ENCODE measurements around the gene MARCHF3. TPM values are rescaled to one million over a fixed set of nuclear protein-coding genes. Genes with fewer than 3 reads are reported as not detected.

Gene MARCHF3
- total RNA-seq, 2 experiments from 2014 or later, result 5.7 to 8.1 TPM

DNA sequence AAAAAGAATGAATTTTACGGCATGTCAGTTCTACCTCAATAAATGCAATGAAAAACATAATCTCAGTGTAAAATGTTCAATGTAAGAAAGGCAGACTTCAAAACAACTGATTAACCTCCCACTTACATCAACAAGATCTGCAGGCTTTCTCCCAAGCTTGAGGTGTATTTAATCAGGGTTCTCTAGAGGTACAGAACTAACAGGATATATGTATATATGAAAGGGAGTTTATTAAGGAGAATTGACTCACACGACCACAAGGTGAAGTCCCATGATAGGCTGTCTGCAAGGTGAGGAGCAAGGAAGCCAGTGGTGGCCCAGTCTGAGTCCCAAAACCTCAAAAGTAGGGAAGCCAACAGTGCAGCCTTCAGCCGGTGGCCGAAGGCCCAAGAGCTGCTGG is 35.9 kb downstream of the MARCHF3 start:
- Mint-ChIP-seq H3K4me1 (peaks cover 25% of the 10 kb centered on the region), H3K27ac (no peak overlapping the region), H3K9me3 (peaks cover 5% of the 10 kb centered on the region), H3K4me3 (no peak overlapping the region), H3K27me3 (no peaks in the 10 kb centered on the region), H3K36me3 (peaks cover 8% of the 10 kb centered on the region)
- DNase-seq, result no peak

DNA sequence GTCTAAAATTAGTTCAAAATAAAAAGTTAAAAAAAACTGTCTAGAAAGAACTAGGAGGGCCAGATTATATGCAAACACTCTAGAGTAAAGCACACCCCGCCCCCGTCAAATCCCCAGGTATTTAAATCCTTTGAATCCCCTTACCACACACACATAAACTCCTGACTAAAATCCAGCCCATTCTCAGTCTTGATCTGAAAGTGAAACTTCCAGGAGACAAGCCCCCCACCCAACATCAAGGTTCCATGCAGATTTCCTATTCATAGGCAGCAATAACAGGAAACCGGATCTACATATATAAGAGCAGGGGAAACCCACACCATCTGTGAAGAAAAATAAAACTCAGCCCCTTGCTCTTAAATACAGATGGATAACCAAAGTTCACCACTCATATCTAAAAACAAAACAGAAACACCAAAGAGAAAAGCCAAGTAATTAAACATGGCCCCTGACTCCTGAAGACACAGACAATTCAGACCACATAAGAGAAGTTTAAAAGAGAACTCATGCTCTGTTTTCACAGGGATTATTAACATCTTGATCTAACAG is 42.3 kb downstream of the MARCHF3 start:
- Mint-ChIP-seq H3K27me3 (no peaks in the 10 kb centered on the region), H3K4me1 (peaks cover 37% of the 10 kb centered on the region), H3K36me3 (peaks cover 10% of the 10 kb centered on the region), H3K27ac (peak overlapping the region; percentile 93), H3K4me3 (peak overlapping the region; percentile 51), H3K9me3 (peaks cover 9% of the 10 kb centered on the region)
- DNase-seq, result peak; percentile 36

DNA sequence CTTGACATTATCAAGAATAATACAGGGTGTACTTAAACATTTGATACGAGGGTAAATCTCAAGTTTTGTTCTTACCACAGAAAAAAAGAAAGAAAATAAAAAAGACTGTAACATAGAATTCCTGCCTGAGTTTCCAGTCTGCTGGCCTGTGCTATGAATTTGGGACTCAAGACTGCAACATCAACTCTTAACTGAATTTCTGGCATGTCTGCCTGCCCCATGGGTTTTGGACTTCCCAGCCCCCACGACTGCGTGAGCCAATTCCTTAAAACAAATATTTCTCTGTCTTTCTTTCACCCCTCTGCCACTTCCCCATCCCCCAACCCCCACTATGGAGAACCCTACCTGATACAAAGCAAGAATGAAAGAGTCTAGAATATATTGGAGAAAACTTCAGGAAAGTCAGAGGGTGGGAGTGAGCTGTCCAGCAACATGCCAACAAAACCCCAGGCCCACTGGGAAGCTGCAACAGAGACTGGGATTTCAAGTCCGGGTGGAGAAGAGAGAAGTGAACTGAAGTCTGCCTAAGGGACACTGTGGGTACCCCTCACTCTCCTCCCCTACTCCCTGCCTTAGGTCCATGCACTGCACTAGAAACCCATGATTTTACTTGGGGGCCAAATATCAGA is 43.0 kb downstream of the MARCHF3 start:
- DNase-seq, result no peak
- peak overlapping the region; percentile 93 for H3K27ac Mint-ChIP-seq
- peaks cover 9% of the 10 kb centered on the region for H3K9me3 Mint-ChIP-seq
- peaks cover 41% of the 10 kb centered on the region for H3K4me1 Mint-ChIP-seq
- H3K36me3 Mint-ChIP-seq, result peaks cover 7% of the 10 kb centered on the region
- H3K4me3 Mint-ChIP-seq, result peak overlapping the region; percentile 51
- no peaks in the 10 kb centered on the region for H3K27me3 Mint-ChIP-seq

DNA sequence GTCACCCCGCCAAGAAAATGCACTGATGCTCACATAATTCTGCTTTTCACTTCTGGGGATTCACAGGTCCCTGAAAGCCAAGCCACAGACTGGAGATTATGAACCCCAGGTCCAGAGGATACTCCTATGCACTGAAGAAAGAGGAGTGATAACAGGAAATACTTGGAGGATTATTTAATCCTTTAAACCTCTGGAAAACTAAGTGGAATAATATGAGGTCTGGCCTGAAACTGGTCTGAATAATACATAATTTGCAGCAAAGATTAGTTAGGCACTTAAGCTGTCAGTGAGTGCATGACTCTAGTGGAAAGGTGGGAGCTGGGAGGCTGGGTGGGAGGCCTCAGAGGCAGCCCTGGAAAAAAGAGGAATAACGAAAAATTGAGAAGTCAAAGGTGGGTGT is 45.7 kb downstream of the MARCHF3 start:
- Mint-ChIP-seq H3K36me3 (peaks cover 2% of the 10 kb centered on the region), H3K27ac (no peak overlapping the region), H3K4me3 (no peak overlapping the region), H3K4me1 (peaks cover 47% of the 10 kb centered on the region), H3K9me3 (peaks cover 5% of the 10 kb centered on the region), H3K27me3 (no peaks in the 10 kb centered on the region)
- no peak for DNase-seq

DNA sequence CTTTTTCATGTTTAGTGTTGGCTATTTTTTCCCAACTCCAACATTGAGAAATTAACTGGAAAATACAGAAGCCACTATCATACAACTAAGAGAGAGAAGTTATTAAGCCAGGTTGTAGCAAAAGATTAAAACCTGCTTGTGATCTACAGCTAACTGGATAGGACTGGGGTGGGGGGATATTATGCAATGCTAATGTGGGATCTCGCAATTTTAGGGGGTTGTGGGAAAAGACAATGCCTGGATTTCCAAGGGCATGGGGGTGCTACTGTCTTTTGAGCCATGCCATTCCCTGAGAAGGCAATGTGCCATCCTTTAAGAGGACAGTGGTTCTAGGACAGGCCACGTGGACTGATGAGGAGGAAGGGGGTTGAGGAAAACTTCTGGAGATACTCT is 46.5 kb downstream of the MARCHF3 start:
- Mint-ChIP-seq H3K27me3 (no peaks in the 10 kb centered on the region), H3K4me1 (peaks cover 42% of the 10 kb centered on the region), H3K36me3 (no peaks in the 10 kb centered on the region), H3K9me3 (peaks cover 3% of the 10 kb centered on the region), H3K4me3 (no peak overlapping the region), H3K27ac (no peak overlapping the region)
- no peak for DNase-seq

DNA sequence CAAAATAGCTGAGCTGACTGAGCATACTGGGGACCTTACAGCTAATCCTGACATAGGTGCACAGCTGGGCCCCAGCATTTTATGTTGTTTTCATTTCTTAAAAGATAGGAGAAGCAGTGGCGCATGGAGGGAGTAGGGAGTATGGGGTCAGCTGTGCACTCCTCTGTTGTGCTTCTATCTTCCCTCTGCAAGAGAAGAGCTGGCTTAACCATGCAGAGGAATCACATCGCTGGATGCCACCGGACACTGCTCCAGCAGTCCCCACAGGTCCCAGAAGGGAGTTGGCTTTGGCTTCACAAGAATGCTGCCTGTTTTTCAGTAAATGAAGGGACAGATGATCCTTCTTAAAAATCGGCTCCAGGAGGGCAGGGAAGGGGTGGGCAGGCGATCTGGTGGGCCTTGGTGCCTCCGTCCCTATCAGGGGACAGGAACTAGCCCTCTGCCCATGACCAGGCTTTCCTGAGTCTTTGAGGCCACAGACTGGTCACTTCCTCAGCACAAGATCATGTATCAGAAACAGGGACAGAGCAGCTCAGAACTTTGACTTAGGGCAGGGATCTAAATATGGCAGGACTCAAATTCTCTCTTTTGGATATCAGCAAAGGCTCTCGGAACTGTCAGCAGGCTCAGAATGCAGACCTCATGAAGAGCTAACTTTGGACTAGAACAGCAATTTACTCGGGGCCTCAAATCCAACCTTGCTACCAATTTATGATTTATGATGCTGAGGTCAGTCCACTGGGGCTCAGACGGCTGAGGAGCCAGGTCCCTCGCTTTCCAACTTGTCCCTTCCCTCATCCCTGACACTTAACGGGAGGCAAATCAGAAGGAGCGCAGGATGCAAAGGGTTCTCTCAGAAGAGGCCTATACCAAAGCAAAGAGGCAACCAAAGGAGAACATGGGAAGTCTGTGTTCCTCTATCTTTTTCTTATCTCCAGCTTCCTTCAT is 47.2 kb downstream of the MARCHF3 start:
- no peaks in the 10 kb centered on the region for H3K36me3 Mint-ChIP-seq
- DNase-seq, result no peak
- H3K27ac Mint-ChIP-seq, result no peak overlapping the region
- no peaks in the 10 kb centered on the region for H3K27me3 Mint-ChIP-seq
- H3K4me3 Mint-ChIP-seq, result no peak overlapping the region
- H3K4me1 Mint-ChIP-seq, result peaks cover 37% of the 10 kb centered on the region
- no peaks in the 10 kb centered on the region for H3K9me3 Mint-ChIP-seq

DNA sequence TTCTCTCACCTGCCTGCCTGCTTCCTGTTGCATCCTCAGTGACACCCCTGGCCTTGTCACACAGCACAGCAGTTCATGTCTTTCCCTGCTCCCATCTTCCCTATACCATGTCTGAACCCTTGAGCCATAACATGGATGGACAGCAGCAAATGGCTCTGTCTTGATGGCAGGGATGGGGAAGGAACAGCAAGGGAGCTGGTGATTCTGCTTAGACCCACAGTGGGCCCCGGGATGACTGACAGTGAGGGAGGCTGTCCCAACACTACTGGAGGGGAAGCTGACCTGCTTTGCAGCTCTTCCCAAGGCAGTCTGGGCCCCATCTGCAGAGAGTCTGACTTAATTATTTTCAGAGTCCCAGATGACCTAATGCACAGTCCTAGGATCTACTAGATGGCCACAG is 48.2 kb downstream of the MARCHF3 start:
- Mint-ChIP-seq H3K36me3 (no peaks in the 10 kb centered on the region), H3K4me1 (peaks cover 27% of the 10 kb centered on the region), H3K27me3 (no peaks in the 10 kb centered on the region), H3K9me3 (no peaks in the 10 kb centered on the region), H3K27ac (no peak overlapping the region), H3K4me3 (no peak overlapping the region)
- DNase-seq, result no peak

DNA sequence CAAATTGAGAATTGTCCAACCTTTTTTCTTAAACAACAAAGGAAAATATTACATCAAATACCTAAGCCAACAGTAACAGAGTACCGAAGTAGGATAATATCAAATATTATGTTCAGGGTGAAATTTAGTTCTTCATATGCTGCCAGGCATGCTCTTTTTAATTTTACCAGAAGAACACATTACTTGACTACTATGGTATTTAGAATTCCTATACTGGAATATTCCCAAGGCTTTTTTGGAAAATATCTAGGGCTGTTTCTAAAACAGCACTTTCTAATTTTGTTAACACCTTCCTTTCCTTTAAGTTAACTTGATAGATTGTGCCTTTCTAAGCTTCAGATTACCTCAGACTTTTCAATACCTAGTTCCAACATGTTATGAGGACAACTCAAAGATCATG is 48.7 kb downstream of the MARCHF3 start:
- Mint-ChIP-seq H3K4me3 (no peak overlapping the region), H3K4me1 (peaks cover 25% of the 10 kb centered on the region), H3K27ac (no peak overlapping the region), H3K36me3 (no peaks in the 10 kb centered on the region), H3K9me3 (no peaks in the 10 kb centered on the region), H3K27me3 (no peaks in the 10 kb centered on the region)
- no peak for DNase-seq

DNA sequence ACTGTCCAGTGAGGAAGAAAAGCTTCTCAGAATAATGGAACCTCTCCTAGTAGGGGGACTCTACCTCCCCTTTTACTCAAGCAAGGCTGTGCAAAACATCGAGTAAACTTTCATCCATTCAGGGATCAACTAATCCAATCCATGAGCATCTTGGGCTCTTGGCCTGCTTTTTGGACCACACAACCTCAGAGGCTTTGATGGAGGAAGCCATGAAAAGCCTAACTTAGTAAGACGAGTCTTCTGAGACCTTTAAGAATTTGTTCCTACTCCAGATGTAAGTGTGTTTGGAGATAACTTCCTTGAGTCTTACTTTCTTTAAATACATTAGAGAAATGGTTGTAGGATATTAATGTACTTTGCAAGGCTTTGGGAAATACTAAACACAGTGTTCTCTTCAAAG is 49.1 kb downstream of the MARCHF3 start:
- Mint-ChIP-seq H3K27me3 (no peaks in the 10 kb centered on the region), H3K27ac (no peak overlapping the region), H3K4me3 (no peak overlapping the region), H3K4me1 (peaks cover 23% of the 10 kb centered on the region), H3K36me3 (no peaks in the 10 kb centered on the region), H3K9me3 (no peaks in the 10 kb centered on the region)
- no peak for DNase-seq

DNA sequence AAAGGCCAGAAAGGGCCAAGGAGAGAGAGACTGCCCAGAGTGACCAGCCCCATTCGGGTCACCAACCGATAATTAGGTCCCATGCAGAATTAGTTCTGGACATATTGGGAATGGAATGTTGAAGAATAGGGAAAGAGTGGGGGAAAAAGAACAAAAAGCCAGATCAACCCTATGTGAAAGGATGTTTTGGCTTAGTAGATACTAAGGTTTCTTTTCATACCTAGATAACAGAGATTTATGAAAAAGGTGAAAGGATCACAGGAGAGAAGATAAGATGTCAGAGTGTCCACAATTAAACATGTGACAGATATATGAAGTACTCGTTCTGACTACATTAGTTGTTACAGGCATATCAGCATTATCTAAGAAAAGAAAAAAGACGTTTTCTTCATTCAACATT is 52.1 kb downstream of the MARCHF3 start:
- Mint-ChIP-seq H3K27me3 (no peaks in the 10 kb centered on the region), H3K36me3 (no peaks in the 10 kb centered on the region), H3K4me1 (peaks cover 20% of the 10 kb centered on the region), H3K27ac (no peak overlapping the region), H3K4me3 (no peak overlapping the region), H3K9me3 (no peaks in the 10 kb centered on the region)
- DNase-seq, result no peak

DNA sequence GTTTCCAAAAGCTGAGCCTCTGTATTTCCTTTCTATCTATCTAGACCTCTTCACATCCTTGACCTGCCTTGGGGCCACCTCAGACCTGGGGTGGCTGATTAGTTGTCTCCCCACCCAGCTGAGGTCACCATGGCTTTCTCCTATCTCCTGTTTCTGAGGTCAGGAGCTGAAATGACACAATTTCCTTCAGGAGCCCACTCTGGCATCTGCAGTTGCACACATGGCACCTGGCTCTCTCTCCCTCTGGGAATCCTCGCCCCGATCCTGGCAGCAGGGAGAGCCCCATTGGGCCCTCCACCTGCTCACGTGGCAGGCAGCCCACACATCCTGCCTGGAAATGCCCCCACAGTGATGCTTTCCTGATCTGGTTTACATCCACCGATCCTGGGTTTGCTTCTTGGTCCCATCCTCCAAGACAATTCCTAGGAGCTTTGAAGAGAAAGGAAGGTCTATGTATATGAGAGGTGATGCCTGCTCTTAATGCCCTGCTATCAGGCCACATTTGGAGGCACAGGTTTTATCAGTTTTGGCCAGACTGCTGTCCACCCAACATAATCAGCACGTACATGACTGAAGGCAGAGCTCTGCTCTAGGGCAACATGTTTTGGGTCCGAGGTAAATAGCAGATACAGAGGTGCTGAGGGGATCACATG is 53.7 kb downstream of the MARCHF3 start:
- Mint-ChIP-seq H3K27me3 (no peaks in the 10 kb centered on the region), H3K9me3 (no peaks in the 10 kb centered on the region), H3K4me3 (no peak overlapping the region), H3K36me3 (no peaks in the 10 kb centered on the region), H3K4me1 (peaks cover 26% of the 10 kb centered on the region), H3K27ac (no peak overlapping the region)
- DNase-seq, result no peak

DNA sequence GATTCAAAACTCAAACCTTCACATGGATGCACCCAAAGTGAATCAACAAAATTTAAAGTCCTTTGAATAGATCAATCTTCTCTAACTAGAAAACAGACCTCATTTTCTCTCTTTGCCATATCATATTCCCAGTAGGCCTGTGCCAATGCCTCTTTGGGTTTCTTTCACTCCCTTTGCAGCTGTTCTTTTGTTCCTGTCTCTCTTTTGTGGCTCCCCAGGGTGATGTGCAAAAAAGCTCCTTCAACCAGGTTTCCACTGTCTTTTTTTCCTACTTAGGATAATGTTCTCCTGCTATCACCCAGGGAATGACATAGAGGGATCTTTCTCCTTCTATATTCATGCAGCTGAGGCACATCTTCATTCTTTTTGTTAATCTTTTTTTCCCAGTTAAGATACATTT is 54.6 kb downstream of the MARCHF3 start:
- Mint-ChIP-seq H3K9me3 (no peaks in the 10 kb centered on the region), H3K27ac (no peak overlapping the region), H3K4me1 (peaks cover 31% of the 10 kb centered on the region), H3K36me3 (peaks cover 1% of the 10 kb centered on the region), H3K27me3 (no peaks in the 10 kb centered on the region), H3K4me3 (no peak overlapping the region)
- no peak for DNase-seq

DNA sequence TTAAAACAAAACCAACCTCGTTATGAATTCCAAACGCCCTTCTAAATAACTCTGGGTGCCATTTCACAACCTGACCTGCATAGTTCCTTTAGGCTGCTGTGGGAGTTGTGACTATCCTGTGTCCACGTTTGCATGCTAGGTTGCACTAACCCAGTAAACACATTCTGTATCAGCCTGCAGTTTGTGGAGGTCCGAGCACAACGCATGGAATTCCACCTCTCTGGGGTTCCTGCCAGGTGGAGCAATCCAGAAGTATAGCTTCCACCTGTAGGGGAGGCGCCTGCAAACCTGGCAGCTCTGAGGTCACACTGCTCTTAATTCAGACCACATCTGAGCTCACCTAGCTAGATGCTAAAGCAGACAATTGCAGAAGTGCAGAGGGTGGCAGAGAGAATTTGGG is 57.2 kb downstream of the MARCHF3 start:
- Mint-ChIP-seq H3K27ac (peak overlapping the region; percentile 93), H3K27me3 (no peaks in the 10 kb centered on the region), H3K4me3 (no peak overlapping the region), H3K36me3 (peaks cover 2% of the 10 kb centered on the region), H3K9me3 (no peaks in the 10 kb centered on the region), H3K4me1 (peaks cover 35% of the 10 kb centered on the region)
- no peak for DNase-seq

DNA sequence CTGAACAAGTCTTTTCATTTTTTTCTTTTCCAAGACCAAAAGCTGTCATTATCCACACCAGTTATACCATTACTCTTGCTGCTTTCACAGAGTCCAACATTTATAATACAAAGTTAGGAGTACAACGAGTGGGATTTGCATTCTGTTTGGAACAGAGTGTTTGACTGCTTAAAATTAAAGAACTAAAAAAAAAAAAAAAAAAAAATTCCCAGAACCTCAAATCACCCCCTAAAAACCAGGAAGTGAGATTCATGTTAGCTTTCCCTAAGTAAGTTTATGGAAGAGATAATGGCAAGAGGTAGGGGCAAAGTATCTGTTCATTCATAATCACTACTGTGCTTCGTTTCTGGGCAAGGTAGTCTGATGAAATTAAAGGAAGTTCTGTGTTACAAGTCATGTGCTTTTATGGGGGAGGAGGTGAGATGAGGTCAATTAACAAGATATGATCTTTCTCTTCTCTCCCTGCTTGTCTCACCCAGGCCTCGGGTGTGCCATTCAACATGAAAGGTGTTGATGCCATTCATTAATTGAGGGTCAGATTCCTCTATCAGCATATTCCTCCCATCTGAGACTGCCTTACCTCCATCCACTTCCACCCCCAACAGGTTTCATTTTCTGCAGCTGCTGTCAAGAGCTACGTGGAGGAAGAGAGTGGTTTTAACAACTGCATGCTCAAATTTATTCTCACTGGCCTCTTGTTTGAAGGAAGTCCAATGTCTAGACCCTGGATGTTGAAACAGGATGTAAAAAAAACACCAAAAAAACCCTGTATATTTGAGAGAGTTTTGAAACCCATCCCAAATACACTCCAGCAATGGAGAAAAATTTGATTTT is 58.1 kb downstream of the MARCHF3 start:
- Mint-ChIP-seq H3K36me3 (peaks cover 4% of the 10 kb centered on the region), H3K27me3 (no peaks in the 10 kb centered on the region), H3K27ac (peak overlapping the region; percentile 93), H3K4me1 (peaks cover 35% of the 10 kb centered on the region), H3K9me3 (no peaks in the 10 kb centered on the region), H3K4me3 (peak overlapping the region; percentile 64)
- DNase-seq, result peak; percentile 24

Data from activated naive CD8-positive, alpha-beta T cell treated with anti-CD3 and anti-CD28 coated beads for 36 hours (primary cell).